DOHH2 (cell line): ENCODE measurements around the gene CWC27.
A peak's percentile ranks its signal among the peaks of the same experiment; 100 is the strongest.

Experiments used
- H3F3A ChIP-seq: fragments of 200-600 bp; sonication (generic), shearing (Covaris generic); 2 replicates; pipeline ENCODE4 v1.6.0; 2016; ENCODE audit warnings: antibody characterized with exemption, mild to moderate bottlenecking; ENCODE audit not compliant: control insufficient read depth, insufficient read depth
- H3K27ac ChIP-seq: fragments of 200-600 bp; sonication (generic); 2 replicates; pipeline ENCODE4 v1.5.1; 2014; ENCODE audit warnings: low read depth, mild to moderate bottlenecking, low read length, moderate library complexity
- H3K27me3 ChIP-seq: fragments of 200-600 bp; sonication (generic); 2 replicates; pipeline ENCODE4 v1.6.1; 2014; ENCODE audit warnings: mild to moderate bottlenecking, low read length, mixed read lengths; ENCODE audit not compliant: control insufficient read depth
- H3K36me3 ChIP-seq: fragments of 200-600 bp; sonication (generic); 2 replicates; pipeline ENCODE4 v1.6.1; 2014; ENCODE audit warnings: mild to moderate bottlenecking, low read length, moderate library complexity, mixed read lengths; ENCODE audit not compliant: control insufficient read depth
- H3K4me1 ChIP-seq: fragments of 200-600 bp; sonication (generic); 2 replicates; pipeline ENCODE4 v1.6.1; 2014; ENCODE audit warnings: mild to moderate bottlenecking, low read length, mixed read lengths; ENCODE audit not compliant: control insufficient read depth
- H3K4me2 ChIP-seq: fragments of 200-600 bp; sonication (generic); 2 replicates; pipeline ENCODE4 v1.6.0; 2014; ENCODE audit warnings: mild to moderate bottlenecking, low read length, moderate library complexity
- H3K4me3 ChIP-seq: fragments of 200-600 bp; sonication (generic); 2 replicates; pipeline ENCODE4 v1.5.1; 2014; ENCODE audit warnings: mild to moderate bottlenecking, low read length, mixed read lengths
- H3K79me2 ChIP-seq: fragments of 200-600 bp; sonication (generic); 2 replicates; pipeline ENCODE4 v1.6.1; 2014; ENCODE audit warnings: mild to moderate bottlenecking, low read length, mixed read lengths; ENCODE audit not compliant: control insufficient read depth
- H3K9me2 ChIP-seq: fragments of 200-600 bp; sonication (generic); replicated peaks from 2 replicates; pipeline ENCODE4 v1.6.1; 2014; ENCODE audit warnings: mild to moderate bottlenecking, low read length, mixed read lengths; ENCODE audit not compliant: control insufficient read depth
- H3K9me3 ChIP-seq: fragments of 200-600 bp; sonication (generic); 2 replicates; pipeline ENCODE4 v1.6.1; 2014; ENCODE audit warnings: antibody characterized with exemption, low read length, mixed read lengths; ENCODE audit not compliant: control insufficient read depth, insufficient read depth
- H4K20me1 ChIP-seq: fragments of 200-600 bp; sonication (generic); 2 replicates; pipeline ENCODE4 v1.6.0; 2014; ENCODE audit warnings: low read depth, mild to moderate bottlenecking, antibody characterized with exemption, low read length, moderate library complexity; ENCODE audit not compliant: control insufficient read depth, insufficient read depth
- EZH2phosphoT487 ChIP-seq: fragments of 200-600 bp; sonication (generic); IDR thresholded peaks from 2 replicates; pipeline ENCODE4 v1.6.1; 2017; ENCODE audit warnings: borderline replicate concordance, mild to moderate bottlenecking, antibody characterized with exemption, low read length, moderate library complexity, mixed read lengths
- TF ChIP-seq, protein P1 (sequence below): fragments of 200-600 bp; sonication (generic); IDR thresholded peaks from one replicate; pipeline ENCODE4 v1.5.1; 2014; ENCODE audit warnings: antibody characterized with exemption, mild to moderate bottlenecking, low read depth, low read length; ENCODE audit not compliant: poor library complexity, severe bottlenecking

The CWC27 gene

DNA sequence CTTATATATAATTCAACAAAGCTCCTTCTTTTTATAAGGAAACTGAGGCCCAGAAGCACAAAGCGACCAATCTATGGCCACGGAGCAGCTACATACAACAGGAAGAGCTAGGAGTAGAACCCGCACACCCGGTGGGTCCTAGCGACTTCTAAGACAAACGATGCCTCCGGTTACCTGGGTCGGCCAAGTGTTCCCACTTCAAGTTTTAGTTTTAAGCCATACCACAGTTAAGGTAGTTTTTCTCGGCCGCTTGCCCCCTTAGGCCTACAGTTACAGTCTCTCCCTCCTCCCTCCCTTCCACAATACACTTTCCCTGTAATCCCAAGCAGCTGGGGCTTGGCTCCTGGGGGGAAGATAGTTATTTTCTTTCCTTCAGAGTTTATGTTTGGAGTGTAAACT is 772 bp upstream of the CWC27 start:
- no peaks in the 10 kb centered on the region for H3K9me3 ChIP-seq
- no peaks in the 10 kb centered on the region for H3K27me3 ChIP-seq
- H3F3A ChIP-seq, result no peaks in the 10 kb centered on the region
- H3K9me2 ChIP-seq, result no peaks in the 10 kb centered on the region
- peak overlapping the region; percentile 49 for H3K27ac ChIP-seq
- no peak for TF ChIP-seq EZH2phosphoT487
- TF ChIP-seq, protein P1, sequence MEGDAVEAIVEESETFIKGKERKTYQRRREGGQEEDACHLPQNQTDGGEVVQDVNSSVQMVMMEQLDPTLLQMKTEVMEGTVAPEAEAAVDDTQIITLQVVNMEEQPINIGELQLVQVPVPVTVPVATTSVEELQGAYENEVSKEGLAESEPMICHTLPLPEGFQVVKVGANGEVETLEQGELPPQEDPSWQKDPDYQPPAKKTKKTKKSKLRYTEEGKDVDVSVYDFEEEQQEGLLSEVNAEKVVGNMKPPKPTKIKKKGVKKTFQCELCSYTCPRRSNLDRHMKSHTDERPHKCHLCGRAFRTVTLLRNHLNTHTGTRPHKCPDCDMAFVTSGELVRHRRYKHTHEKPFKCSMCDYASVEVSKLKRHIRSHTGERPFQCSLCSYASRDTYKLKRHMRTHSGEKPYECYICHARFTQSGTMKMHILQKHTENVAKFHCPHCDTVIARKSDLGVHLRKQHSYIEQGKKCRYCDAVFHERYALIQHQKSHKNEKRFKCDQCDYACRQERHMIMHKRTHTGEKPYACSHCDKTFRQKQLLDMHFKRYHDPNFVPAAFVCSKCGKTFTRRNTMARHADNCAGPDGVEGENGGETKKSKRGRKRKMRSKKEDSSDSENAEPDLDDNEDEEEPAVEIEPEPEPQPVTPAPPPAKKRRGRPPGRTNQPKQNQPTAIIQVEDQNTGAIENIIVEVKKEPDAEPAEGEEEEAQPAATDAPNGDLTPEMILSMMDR, result no peak
- H3K4me2 ChIP-seq, result peak overlapping the region; percentile 99
- peaks cover 3% of the 10 kb centered on the region; the same call in 1 of the 2 replicates for H4K20me1 ChIP-seq
- H3K4me3 ChIP-seq, result peak overlapping the region; percentile 86
- H3K4me1 ChIP-seq, result peaks cover 26% of the 10 kb centered on the region
- H3K79me2 ChIP-seq, result peaks cover 85% of the 10 kb centered on the region
- H3K36me3 ChIP-seq, result peaks cover 37% of the 10 kb centered on the region

DNA sequence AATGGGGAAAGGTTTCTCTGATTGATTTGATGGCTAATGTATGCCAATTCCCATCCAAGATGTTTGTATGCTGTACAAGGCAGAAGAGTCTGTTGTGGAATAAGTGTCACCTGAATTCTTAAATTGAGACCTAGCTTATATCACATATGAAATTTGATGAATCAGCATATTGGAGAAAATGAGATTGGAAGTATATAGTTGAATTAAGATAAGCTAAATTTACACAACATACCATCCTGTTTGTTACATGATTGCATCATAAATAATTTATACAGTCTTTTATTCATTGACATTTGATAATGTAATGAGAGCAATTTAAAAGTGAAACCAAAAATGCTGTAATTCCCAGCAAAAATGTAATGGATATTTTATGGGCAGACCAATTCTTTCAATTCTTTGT is 1.1 kb downstream of the CWC27 start:
- peak overlapping the region; percentile 99 for H3K4me2 ChIP-seq
- H3K9me3 ChIP-seq, result no peaks in the 10 kb centered on the region
- no peaks in the 10 kb centered on the region for H3K9me2 ChIP-seq
- no peak overlapping the region for H3K27ac ChIP-seq
- H3K79me2 ChIP-seq, result peaks cover 77% of the 10 kb centered on the region
- H3K36me3 ChIP-seq, result peaks cover 23% of the 10 kb centered on the region
- TF ChIP-seq EZH2phosphoT487, result no peak
- TF ChIP-seq, protein P1, result no peak
- H3K4me1 ChIP-seq, result peaks cover 34% of the 10 kb centered on the region
- H3K27me3 ChIP-seq, result no peaks in the 10 kb centered on the region
- no peaks in the 10 kb centered on the region for H3F3A ChIP-seq
- peak overlapping the region; percentile 86 for H3K4me3 ChIP-seq
- H4K20me1 ChIP-seq, result peaks cover 3% of the 10 kb centered on the region; the same call in 1 of the 2 replicates

DNA sequence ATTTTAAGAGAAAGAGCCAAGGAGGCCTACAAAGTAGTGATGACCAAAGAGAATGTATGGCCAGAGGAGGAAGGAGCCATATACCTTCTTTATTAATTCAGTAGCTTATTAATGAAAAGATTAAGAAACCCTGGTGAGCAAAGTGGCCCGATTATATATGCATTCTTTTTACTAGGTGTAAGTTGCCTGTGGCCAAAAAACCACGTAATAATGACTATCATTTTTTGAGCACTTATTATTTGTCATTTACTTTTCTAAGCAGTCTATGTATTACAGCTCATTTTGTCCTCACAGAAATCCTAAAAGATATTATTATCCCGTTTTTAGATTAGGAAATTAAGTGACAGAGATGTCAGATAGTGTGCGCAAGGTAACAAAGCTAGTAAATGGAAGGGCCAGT is 3.0 kb downstream of the CWC27 start:
- Histone ChIP-seq H3K4me2 (no peak overlapping the region), H3K79me2 (peaks cover 58% of the 10 kb centered on the region), H4K20me1 (no peaks in the 10 kb centered on the region), H3K27ac (no peak overlapping the region), H3K4me1 (peaks cover 28% of the 10 kb centered on the region), H3K36me3 (peaks cover 12% of the 10 kb centered on the region), H3F3A (no peaks in the 10 kb centered on the region; the same call in 1 of the 2 replicates), H3K9me3 (no peaks in the 10 kb centered on the region), H3K9me2 (no peaks in the 10 kb centered on the region), H3K27me3 (no peaks in the 10 kb centered on the region), H3K4me3 (no peak overlapping the region)
- TF ChIP-seq, protein P1, result no peak
- TF ChIP-seq EZH2phosphoT487, result no peak
